Vagina (tissue), 2 donors: ENCODE results near the gene EN2. TPM values are rescaled to one million over a fixed set of nuclear protein-coding genes. Genes with fewer than 3 reads are reported as not detected.

ENCODE experiments used
- DNase-seq, 2 donors: peaks; one replicate each; pipeline ENCODE4 v3.0.0-alpha.2; 2017; ENCODE audit errors: extremely low spot score in 2 of 2
- H3K27ac ChIP-seq: fragments of 200-600 bp; sonication (generic); one replicate; pipeline ENCODE4 v1.5.1; 2019
- H3K27me3 ChIP-seq: fragments of 200-600 bp; sonication (generic); one replicate; pipeline ENCODE4 v1.5.1; 2019
- H3K36me3 ChIP-seq, 2 donors: fragments of 200-600 bp; sonication (generic); one replicate each; pipeline ENCODE4 v1.5.1; 2017 to 2019
- H3K4me1 ChIP-seq: fragments of 200-600 bp; sonication (generic); one replicate; pipeline ENCODE4 v1.5.1; 2019
- H3K4me3 ChIP-seq, 2 donors: fragments of 200-600 bp; sonication (generic); 1 replicate in 1 of 2; 2 replicates in 1 of 2; pipeline ENCODE4 v1.5.1; 2016 to 2019
- H3K9me3 ChIP-seq: fragments of 200-600 bp; sonication (generic); one replicate; pipeline ENCODE4 v1.5.1; 2019
- CTCF ChIP-seq, 3 experiments: fragments of 450-650 bp in 2 of 3; fragments of 200-600 bp in 1 of 3; sonication (generic) in 1 of 3; IDR thresholded peaks; one replicate each; pipeline ENCODE4 v1.5.1; 2017 to 2019; ENCODE audit warnings: antibody characterized with exemption in 3 of 3, mild to moderate bottlenecking in 2 of 3, moderate library complexity in 2 of 3
- POLR2A ChIP-seq, 2 donors: fragments of 450-650 bp; IDR thresholded peaks; one replicate each; pipeline ENCODE4 v1.6.1; 2017; ENCODE audit warnings: antibody characterized with exemption in 2 of 2, mild to moderate bottlenecking in 2 of 2, moderate library complexity in 2 of 2
- POLR2AphosphoS5 ChIP-seq, 2 donors: sonication (generic); formaldehyde crosslinking; IDR thresholded peaks; one replicate each; pipeline ENCODE4 v1.9.0; 2017; ENCODE audit warnings: antibody characterized with exemption in 2 of 2, mild to moderate bottlenecking in 2 of 2, low read depth in 1 of 2; ENCODE audit not compliant: insufficient read depth in 1 of 2
- intact Hi-C: fragments of 100-400 bp; cut with DNase I; formaldehyde crosslinking; loops from one replicate; pipeline ENCODE4 v1.15.1; 2023
- total RNA-seq: library from RNA; depleted of rRNA; stranded (reverse); fragments of >200 nt; gene quantifications from one replicate; pipeline ENCODE4 v1.2.3, GENCODE V29; 2016

EN2 gene
- total RNA-seq, 1 donor from 2014 or later = 0.98 TPM

DNA sequence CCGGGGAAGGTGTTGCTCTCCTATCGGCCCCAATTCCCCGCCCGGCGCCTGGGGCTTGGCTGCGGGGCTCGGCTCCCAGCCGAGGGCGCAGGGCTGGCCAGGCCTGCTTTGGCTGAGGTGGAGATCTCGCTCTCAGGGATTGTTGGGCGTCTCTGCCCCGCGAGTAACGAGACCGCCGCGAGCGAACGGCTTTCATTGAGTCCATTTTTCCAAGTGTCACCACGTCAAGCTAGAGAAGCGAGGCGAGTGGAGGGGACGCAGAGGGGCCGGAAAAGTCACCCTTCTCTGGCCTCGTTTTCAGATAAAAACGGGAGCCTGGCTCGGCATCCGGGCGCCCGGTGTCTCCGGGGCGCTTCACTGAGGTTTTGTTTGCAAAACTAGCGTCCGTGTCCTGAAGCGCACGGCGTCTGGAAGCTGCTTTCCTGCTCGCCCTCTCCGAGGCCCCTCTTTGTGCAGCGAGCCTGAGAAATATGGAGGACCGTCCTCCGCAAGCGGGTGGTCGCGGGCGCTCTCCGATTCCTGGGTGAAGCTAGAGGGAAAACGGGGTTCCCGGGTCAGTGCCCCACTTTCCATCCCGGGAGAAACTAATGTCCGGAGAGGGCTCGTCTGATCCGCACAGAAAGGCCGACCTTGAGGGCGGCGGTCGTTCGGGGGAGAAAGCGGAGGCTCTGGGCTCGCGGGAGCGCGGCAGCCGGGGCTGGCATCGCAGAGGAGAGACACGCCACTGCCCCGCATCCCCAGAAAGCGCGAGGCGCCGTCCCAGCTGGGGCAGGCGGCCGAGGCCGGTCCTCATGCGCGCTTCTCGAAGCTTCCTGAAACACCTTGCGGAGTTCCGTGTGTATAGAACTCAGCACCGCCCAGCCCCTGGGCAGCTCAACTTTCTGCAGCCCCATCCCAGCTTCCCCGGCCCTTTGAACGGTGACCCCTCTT, 3.5 kb upstream of the EN2 start:
- Histone ChIP-seq H3K27me3 (peaks cover 12% of the 10 kb centered on the region), H3K4me3 (peak overlapping the region in 1 of 2 donors; percentile 9), H3K4me1 (peaks cover 49% of the 10 kb centered on the region), H3K9me3 (no peaks in the 10 kb centered on the region), H3K27ac (no peak overlapping the region), H3K36me3 (no peaks in the 10 kb centered on the region)
- DNase-seq = no peak
- TF ChIP-seq POLR2AphosphoS5 (IDR thresholded peaks at IDR 0.05; ENCODE audit: insufficient read depth in 1 of 2, low read depth in 1 of 2) = no peak
- intact Hi-C loops = no loop called here

GRCh38 chr7:155455132-155455693, 2.7 kb upstream of the EN2 start:
- DNase-seq = no peak
- Histone ChIP-seq H3K4me1 (peaks cover 47% of the 10 kb centered on the region), H3K4me3 (no peak overlapping the region), H3K27me3 (peaks cover 19% of the 10 kb centered on the region), H3K27ac (no peak overlapping the region), H3K9me3 (no peaks in the 10 kb centered on the region), H3K36me3 (no peaks in the 10 kb centered on the region)
- intact Hi-C loops = no loop called here
- TF ChIP-seq POLR2AphosphoS5 (IDR thresholded peaks at IDR 0.05; ENCODE audit: insufficient read depth in 1 of 2, low read depth in 1 of 2) = no peak
- no peak for TF ChIP-seq CTCF (IDR thresholded peaks at IDR 0.05)
- TF ChIP-seq POLR2A (IDR thresholded peaks at IDR 0.05) = no peak

- peak overlapping the region in 1 of 2 donors; percentile 43 for H3K4me3 ChIP-seq
- no peak for DNase-seq
- H3K4me1 ChIP-seq = peaks cover 47% of the 10 kb centered on the region
- H3K27ac ChIP-seq = no peak overlapping the region
- peaks cover 20% of the 10 kb centered on the region for H3K27me3 ChIP-seq
- H3K36me3 ChIP-seq = no peaks in the 10 kb centered on the region
- H3K9me3 ChIP-seq = no peaks in the 10 kb centered on the region
- TF ChIP-seq POLR2A (IDR thresholded peaks at IDR 0.05) = no peak
- no peak for TF ChIP-seq CTCF (IDR thresholded peaks at IDR 0.05)
- no peak for TF ChIP-seq POLR2AphosphoS5 (IDR thresholded peaks at IDR 0.05; ENCODE audit: insufficient read depth in 1 of 2, low read depth in 1 of 2)
- intact Hi-C loops = no loop called here
Measured at GRCh38 chr7:155455776-155456737, 1.9 kb upstream of the EN2 start.

DNA sequence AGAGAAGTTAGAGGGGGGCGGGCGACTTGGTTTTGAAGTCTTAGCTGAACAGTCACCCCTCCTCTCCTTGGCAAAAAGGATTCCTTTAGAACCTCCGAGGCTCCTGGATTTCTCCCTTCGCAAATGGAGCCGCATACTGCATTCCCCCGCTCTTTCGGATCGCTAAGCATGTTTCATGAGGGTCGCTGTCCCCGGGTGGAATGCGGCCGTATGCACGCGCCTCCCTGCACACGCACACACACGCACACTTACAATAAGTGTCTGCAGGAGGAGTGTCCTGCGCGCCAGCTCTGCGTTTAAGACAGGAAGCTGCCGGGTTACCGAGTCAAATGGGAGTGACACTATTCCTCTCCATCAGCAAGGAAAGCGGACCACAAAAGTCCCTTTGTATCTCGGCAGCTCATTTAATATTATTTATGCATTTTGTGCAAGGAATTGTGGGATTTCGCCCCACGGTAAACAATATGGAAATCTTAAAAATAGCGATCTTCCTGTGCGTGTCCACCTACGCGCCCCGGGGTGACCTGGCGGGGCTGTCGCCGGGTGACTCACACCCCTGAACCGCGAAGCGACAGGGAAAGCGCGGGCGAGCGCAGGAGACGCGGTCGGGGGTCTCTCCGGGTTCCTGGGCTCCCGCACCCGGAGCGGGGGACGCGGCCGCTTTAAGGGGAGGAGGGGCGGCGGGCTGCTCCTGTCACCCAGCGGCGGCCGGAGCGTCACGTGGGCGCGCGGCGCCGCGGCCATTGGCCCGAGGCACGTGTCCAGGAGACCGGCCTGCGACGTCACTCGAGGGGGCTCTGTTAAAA, 988 bp upstream of the EN2 start:
- H3K27ac ChIP-seq = no peak overlapping the region
- no peaks in the 10 kb centered on the region for H3K9me3 ChIP-seq
- H3K36me3 ChIP-seq = no peaks in the 10 kb centered on the region
- peaks cover 47% of the 10 kb centered on the region for H3K4me1 ChIP-seq
- TF ChIP-seq POLR2A (IDR thresholded peaks at IDR 0.05) = no peak
- no peak for TF ChIP-seq POLR2AphosphoS5 (IDR thresholded peaks at IDR 0.05; ENCODE audit: insufficient read depth in 1 of 2, low read depth in 1 of 2)
- no peak for TF ChIP-seq CTCF (IDR thresholded peaks at IDR 0.05)
- H3K4me3 ChIP-seq = peak overlapping the region; percentile 34 to 43
- no peak for DNase-seq
- intact Hi-C loops = no loop called here
- peaks cover 20% of the 10 kb centered on the region for H3K27me3 ChIP-seq
